ENCODE measurements around the gene CPB1.

- TF ChIP-seq, protein P1, sequence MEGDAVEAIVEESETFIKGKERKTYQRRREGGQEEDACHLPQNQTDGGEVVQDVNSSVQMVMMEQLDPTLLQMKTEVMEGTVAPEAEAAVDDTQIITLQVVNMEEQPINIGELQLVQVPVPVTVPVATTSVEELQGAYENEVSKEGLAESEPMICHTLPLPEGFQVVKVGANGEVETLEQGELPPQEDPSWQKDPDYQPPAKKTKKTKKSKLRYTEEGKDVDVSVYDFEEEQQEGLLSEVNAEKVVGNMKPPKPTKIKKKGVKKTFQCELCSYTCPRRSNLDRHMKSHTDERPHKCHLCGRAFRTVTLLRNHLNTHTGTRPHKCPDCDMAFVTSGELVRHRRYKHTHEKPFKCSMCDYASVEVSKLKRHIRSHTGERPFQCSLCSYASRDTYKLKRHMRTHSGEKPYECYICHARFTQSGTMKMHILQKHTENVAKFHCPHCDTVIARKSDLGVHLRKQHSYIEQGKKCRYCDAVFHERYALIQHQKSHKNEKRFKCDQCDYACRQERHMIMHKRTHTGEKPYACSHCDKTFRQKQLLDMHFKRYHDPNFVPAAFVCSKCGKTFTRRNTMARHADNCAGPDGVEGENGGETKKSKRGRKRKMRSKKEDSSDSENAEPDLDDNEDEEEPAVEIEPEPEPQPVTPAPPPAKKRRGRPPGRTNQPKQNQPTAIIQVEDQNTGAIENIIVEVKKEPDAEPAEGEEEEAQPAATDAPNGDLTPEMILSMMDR (IDR thresholded peaks at IDR 0.05; ENCODE audit: low read length): no peak
- TF ChIP-seq EZH2 (IDR thresholded peaks at IDR 0.05; ENCODE audit: borderline replicate concordance, low read length): no peak
Observed at GRCh38 chr3:148903941-148904340, 76.3 kb downstream of the CPB1 start.
